22Rv1 (cell line): ENCODE results near the gene SHROOM2.

ENCODE experiments used
- CTCF ChIP-seq: fragments of 450-650 bp; IDR thresholded peaks from 2 replicates; pipeline ENCODE4 v1.5.1; 2017; ENCODE audit warnings: mild to moderate bottlenecking
- ZFX ChIP-seq: fragments of 450-650 bp; IDR thresholded peaks from 2 replicates; pipeline ENCODE4 v1.6.1; 2017; ENCODE audit warnings: antibody characterized with exemption, borderline replicate concordance

GRCh38 chrX:9825966-9826365, 39.7 kb downstream of the SHROOM2 start:
- TF ChIP-seq CTCF: no peak
- TF ChIP-seq ZFX: no peak
